ENCODE measurements around the gene IFFO2.

- no peak for TF ChIP-seq NFKBIZ (CRISPR knock-in tag; IDR thresholded peaks at IDR 0.05)
- no peak for TF ChIP-seq ZNF678 (CRISPR knock-in tag; IDR thresholded peaks at IDR 0.05)
- TF ChIP-seq PHF20 (CRISPR knock-in tag; IDR thresholded peaks at IDR 0.05) = no peak
- TF ChIP-seq JUN (CRISPR knock-in tag; IDR thresholded peaks at IDR 0.05) = no peak
- TF ChIP-seq SALL1 (CRISPR knock-in tag; IDR thresholded peaks at IDR 0.05) = no peak
- TF ChIP-seq, protein P1, sequence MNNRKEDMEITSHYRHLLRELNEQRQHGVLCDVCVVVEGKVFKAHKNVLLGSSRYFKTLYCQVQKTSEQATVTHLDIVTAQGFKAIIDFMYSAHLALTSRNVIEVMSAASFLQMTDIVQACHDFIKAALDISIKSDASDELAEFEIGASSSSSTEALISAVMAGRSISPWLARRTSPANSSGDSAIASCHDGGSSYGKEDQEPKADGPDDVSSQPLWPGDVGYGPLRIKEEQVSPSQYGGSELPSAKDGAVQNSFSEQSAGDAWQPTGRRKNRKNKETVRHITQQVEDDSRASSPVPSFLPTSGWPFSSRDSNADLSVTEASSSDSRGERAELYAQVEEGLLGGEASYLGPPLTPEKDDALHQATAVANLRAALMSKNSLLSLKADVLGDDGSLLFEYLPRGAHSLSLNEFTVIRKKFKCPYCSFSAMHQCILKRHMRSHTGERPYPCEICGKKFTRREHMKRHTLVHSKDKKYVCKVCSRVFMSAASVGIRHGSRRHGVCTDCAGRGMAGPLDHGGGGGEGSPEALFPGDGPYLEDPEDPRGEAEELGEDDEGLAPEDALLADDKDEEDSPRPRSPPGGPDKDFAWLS (CRISPR knock-in tag; IDR thresholded peaks at IDR 0.05; ENCODE audit: borderline replicate concordance) = no peak
- no peak for TF ChIP-seq YY1 (IDR thresholded peaks at IDR 0.05; ENCODE audit: insufficient read depth, insufficient replicate concordance, low read depth, low read length)
- TF ChIP-seq CTCF (CRISPR knock-in tag; IDR thresholded peaks at IDR 0.05) = no peak
- TF ChIP-seq ZBTB1 (CRISPR knock-in tag; IDR thresholded peaks at IDR 0.05; ENCODE audit: borderline replicate concordance) = no peak
Observed at GRCh38 chr1:18977428-18977827, 21.0 kb upstream of the IFFO2 start.
